Measurements from ENCODE around the gene PLEKHM2. TPM values are rescaled to one million over a fixed set of nuclear protein-coding genes. Genes with fewer than 3 reads are reported as not detected.

The PLEKHM2 gene
- 41.8 and 60.5 TPM in 2 replicates for total RNA-seq (2014; rRNA removed; shearing (Covaris generic); ENCODE audit: low replicate concordance)

GRCh38 chr1:15684042-15684461 lies at the start of gene PLEKHM2:
TSS of gene PLEKHM2 (plus strand) at chr1:15684320. CDS start at chr1:15684559, 239 bp downstream.
- peak within 1 kb of the TSS; percentile 98 for H3K9ac ChIP-seq (ENCODE audit: low read length)
- H3K4me3 ChIP-seq (ENCODE audit: low read length): peak within 1 kb of the TSS; percentile 98
- no peaks in the 10 kb centered on the region; the same call in 1 of the 2 replicates for H4K20me1 ChIP-seq (ENCODE audit: insufficient read depth, low read depth, low read length)
- H3K27me3 ChIP-seq (ENCODE audit: low read length): no peaks in the 10 kb centered on the region
- peak within 1 kb of the TSS; percentile 98 for H3K4me2 ChIP-seq (ENCODE audit: low read depth, low read length, poor library complexity, severe bottlenecking)
- peak; percentile 79 for DNase-seq
- H3K27ac ChIP-seq (ENCODE audit: low read length): peak within 1 kb of the TSS; percentile 78
- peak within 1 kb of the TSS; percentile 95; the same call in 1 of the 2 replicates for H2AFZ ChIP-seq (ENCODE audit: low read length)
- H3K4me1 ChIP-seq (ENCODE audit: low read length): peaks cover 35% of the 10 kb centered on the region
- H3K9me2 ChIP-seq (replicated peaks; ENCODE audit: insufficient read depth, low read length): no peaks in the 10 kb centered on the region
- peaks cover 51% of the 10 kb centered on the region for H3K79me2 ChIP-seq (ENCODE audit: low read length)
- H3K36me3 ChIP-seq (ENCODE audit: insufficient read depth, low read length): no peaks in the 10 kb centered on the region
- no peaks in the 10 kb centered on the region for H3K9me3 ChIP-seq (ENCODE audit: low read length)

GRCh38 chr1:15636436-15636835 lies 47.7 kb upstream of the PLEKHM2 start:
- peaks cover 55% of the 10 kb centered on the region for H3K36me3 ChIP-seq (ENCODE audit: insufficient read depth, low read length)
- H3K4me3 ChIP-seq (ENCODE audit: low read length): no peak overlapping the region
- H3K4me2 ChIP-seq (ENCODE audit: low read depth, low read length, poor library complexity, severe bottlenecking): no peak overlapping the region
- DNase-seq: no peak
- H3K79me2 ChIP-seq (ENCODE audit: low read length): peaks cover 34% of the 10 kb centered on the region
- 0 out of 2 replicates have a peak, but pooled peaks cover 4% of the 10 kb centered on the region for H4K20me1 ChIP-seq (ENCODE audit: insufficient read depth, low read depth, low read length)
- no peaks in the 10 kb centered on the region for H3K27me3 ChIP-seq (ENCODE audit: low read length)
- no peaks in the 10 kb centered on the region for H3K9me2 ChIP-seq (replicated peaks; ENCODE audit: insufficient read depth, low read length)
- no peak overlapping the region for H3K9ac ChIP-seq (ENCODE audit: low read length)
- H3K27ac ChIP-seq (ENCODE audit: low read length): no peak overlapping the region
- H3K4me1 ChIP-seq (ENCODE audit: low read length): no peaks in the 10 kb centered on the region
- H2AFZ ChIP-seq (ENCODE audit: low read length): no peak overlapping the region
- H3K9me3 ChIP-seq (ENCODE audit: low read length): no peaks in the 10 kb centered on the region

DNA sequence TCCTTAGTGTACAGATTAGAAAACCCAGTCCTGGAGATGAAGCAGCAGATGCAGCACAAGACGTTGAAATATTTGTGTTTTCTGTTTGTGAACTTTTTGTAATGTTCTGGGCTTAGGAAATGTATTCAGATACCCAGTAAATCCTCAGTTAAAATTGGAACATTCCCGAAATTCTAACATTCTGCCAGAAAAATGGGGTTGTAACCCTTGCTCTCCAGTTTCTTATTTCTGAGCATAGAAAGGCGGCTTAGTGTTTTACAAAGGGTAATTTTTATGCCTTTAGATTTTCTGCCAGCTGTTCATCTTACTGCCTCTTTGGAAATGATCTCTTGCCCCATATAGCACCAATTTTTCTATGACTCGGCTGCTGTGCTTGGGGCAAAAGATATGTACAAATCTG lies 46.3 kb upstream of the PLEKHM2 start:
- H2AFZ ChIP-seq (ENCODE audit: low read length): no peak overlapping the region
- H3K4me3 ChIP-seq (ENCODE audit: low read length): no peak overlapping the region
- no peaks in the 10 kb centered on the region for H3K9me2 ChIP-seq (replicated peaks; ENCODE audit: insufficient read depth, low read length)
- H3K9me3 ChIP-seq (ENCODE audit: low read length): no peaks in the 10 kb centered on the region
- DNase-seq: no peak
- H3K27ac ChIP-seq (ENCODE audit: low read length): no peak overlapping the region
- H4K20me1 ChIP-seq (ENCODE audit: insufficient read depth, low read depth, low read length): 0 out of 2 replicates have a peak, but pooled peaks cover 4% of the 10 kb centered on the region
- peaks cover 57% of the 10 kb centered on the region for H3K36me3 ChIP-seq (ENCODE audit: insufficient read depth, low read length)
- H3K4me1 ChIP-seq (ENCODE audit: low read length): no peaks in the 10 kb centered on the region
- H3K9ac ChIP-seq (ENCODE audit: low read length): no peak overlapping the region
- no peak overlapping the region for H3K4me2 ChIP-seq (ENCODE audit: low read depth, low read length, poor library complexity, severe bottlenecking)
- H3K27me3 ChIP-seq (ENCODE audit: low read length): no peaks in the 10 kb centered on the region
- H3K79me2 ChIP-seq (ENCODE audit: low read length): peaks cover 37% of the 10 kb centered on the region

GRCh38 chr1:15639262-15639661 lies 44.9 kb upstream of the PLEKHM2 start:
- H3K27ac ChIP-seq (ENCODE audit: low read length): no peak overlapping the region
- H3K27me3 ChIP-seq (ENCODE audit: low read length): no peaks in the 10 kb centered on the region
- H3K4me1 ChIP-seq (ENCODE audit: low read length): no peaks in the 10 kb centered on the region
- no peak overlapping the region for H3K4me2 ChIP-seq (ENCODE audit: low read depth, low read length, poor library complexity, severe bottlenecking)
- peaks cover 55% of the 10 kb centered on the region for H3K36me3 ChIP-seq (ENCODE audit: insufficient read depth, low read length)
- H3K9ac ChIP-seq (ENCODE audit: low read length): no peak overlapping the region
- H4K20me1 ChIP-seq (ENCODE audit: insufficient read depth, low read depth, low read length): 0 out of 2 replicates have a peak, but pooled peaks cover 4% of the 10 kb centered on the region
- no peaks in the 10 kb centered on the region for H3K9me3 ChIP-seq (ENCODE audit: low read length)
- H3K9me2 ChIP-seq (replicated peaks; ENCODE audit: insufficient read depth, low read length): no peaks in the 10 kb centered on the region
- H3K79me2 ChIP-seq (ENCODE audit: low read length): peaks cover 40% of the 10 kb centered on the region
- no peak overlapping the region for H3K4me3 ChIP-seq (ENCODE audit: low read length)
- H2AFZ ChIP-seq (ENCODE audit: low read length): no peak overlapping the region
- DNase-seq: no peak

DNA sequence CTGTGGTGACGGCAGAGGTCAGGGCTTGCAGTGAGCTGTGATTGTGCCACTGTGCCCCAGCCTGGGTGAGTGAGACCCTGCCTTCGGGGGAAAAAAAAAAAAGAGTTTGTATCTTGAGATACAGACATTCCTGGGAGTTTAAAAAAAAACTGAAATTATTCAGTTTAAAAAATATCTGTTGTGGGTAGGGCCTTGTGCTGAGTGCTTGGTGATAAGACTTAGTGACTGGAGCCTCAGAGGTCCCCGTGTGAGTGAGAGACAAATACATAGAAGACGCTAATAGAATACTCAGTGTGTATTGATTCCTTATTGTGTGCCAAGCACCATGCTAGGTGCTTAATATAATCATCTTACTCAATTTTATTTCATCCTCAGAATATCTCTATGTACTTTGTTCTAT lies 44.2 kb upstream of the PLEKHM2 start:
- no peaks in the 10 kb centered on the region for H3K27me3 ChIP-seq (ENCODE audit: low read length)
- no peaks in the 10 kb centered on the region for H3K9me2 ChIP-seq (replicated peaks; ENCODE audit: insufficient read depth, low read length)
- H3K4me1 ChIP-seq (ENCODE audit: low read length): no peaks in the 10 kb centered on the region
- no peak overlapping the region for H3K27ac ChIP-seq (ENCODE audit: low read length)
- no peak overlapping the region for H2AFZ ChIP-seq (ENCODE audit: low read length)
- peaks cover 40% of the 10 kb centered on the region for H3K79me2 ChIP-seq (ENCODE audit: low read length)
- DNase-seq: no peak
- H4K20me1 ChIP-seq (ENCODE audit: insufficient read depth, low read depth, low read length): 0 out of 2 replicates have a peak, but pooled peaks cover 4% of the 10 kb centered on the region
- no peak overlapping the region for H3K9ac ChIP-seq (ENCODE audit: low read length)
- no peak overlapping the region for H3K4me3 ChIP-seq (ENCODE audit: low read length)
- H3K4me2 ChIP-seq (ENCODE audit: low read depth, low read length, poor library complexity, severe bottlenecking): no peak overlapping the region
- no peaks in the 10 kb centered on the region for H3K9me3 ChIP-seq (ENCODE audit: low read length)
- H3K36me3 ChIP-seq (ENCODE audit: insufficient read depth, low read length): peaks cover 52% of the 10 kb centered on the region

- H3K27ac ChIP-seq (ENCODE audit: low read length): no peak overlapping the region
- H3K9ac ChIP-seq (ENCODE audit: low read length): no peak overlapping the region
- peaks cover 46% of the 10 kb centered on the region for H3K79me2 ChIP-seq (ENCODE audit: low read length)
- no peak for DNase-seq
- no peaks in the 10 kb centered on the region for H3K4me1 ChIP-seq (ENCODE audit: low read length)
- H4K20me1 ChIP-seq (ENCODE audit: insufficient read depth, low read depth, low read length): 0 out of 2 replicates have a peak, but pooled peaks cover 4% of the 10 kb centered on the region
- no peaks in the 10 kb centered on the region for H3K9me2 ChIP-seq (replicated peaks; ENCODE audit: insufficient read depth, low read length)
- H3K36me3 ChIP-seq (ENCODE audit: insufficient read depth, low read length): peaks cover 51% of the 10 kb centered on the region
- no peak overlapping the region for H3K4me2 ChIP-seq (ENCODE audit: low read depth, low read length, poor library complexity, severe bottlenecking)
- no peak overlapping the region for H2AFZ ChIP-seq (ENCODE audit: low read length)
- no peaks in the 10 kb centered on the region for H3K27me3 ChIP-seq (ENCODE audit: low read length)
- H3K4me3 ChIP-seq (ENCODE audit: low read length): no peak overlapping the region
- H3K9me3 ChIP-seq (ENCODE audit: low read length): no peaks in the 10 kb centered on the region
Observed at GRCh38 chr1:15640667-15641066, 43.5 kb upstream of the PLEKHM2 start.

GRCh38 chr1:15649937-15650336 lies 34.2 kb upstream of the PLEKHM2 start:
- Histone ChIP-seq H4K20me1 (ENCODE audit: insufficient read depth, low read depth, low read length) (no peaks in the 10 kb centered on the region), H3K4me2 (ENCODE audit: low read depth, low read length, poor library complexity, severe bottlenecking) (no peak overlapping the region), H3K27ac (ENCODE audit: low read length) (no peak overlapping the region), H3K9me2 (replicated peaks; ENCODE audit: insufficient read depth, low read length) (no peaks in the 10 kb centered on the region), H2AFZ (ENCODE audit: low read length) (no peak overlapping the region), H3K4me3 (ENCODE audit: low read length) (no peak overlapping the region), H3K79me2 (ENCODE audit: low read length) (peaks cover 23% of the 10 kb centered on the region), H3K27me3 (ENCODE audit: low read length) (no peaks in the 10 kb centered on the region), H3K9ac (ENCODE audit: low read length) (no peak overlapping the region), H3K4me1 (ENCODE audit: low read length) (no peaks in the 10 kb centered on the region), H3K36me3 (ENCODE audit: insufficient read depth, low read length) (peaks cover 46% of the 10 kb centered on the region), H3K9me3 (ENCODE audit: low read length) (no peaks in the 10 kb centered on the region)
- DNase-seq: no peak

GRCh38 chr1:15650433-15650832 lies 33.7 kb upstream of the PLEKHM2 start:
- no peak overlapping the region for H3K4me2 ChIP-seq (ENCODE audit: low read depth, low read length, poor library complexity, severe bottlenecking)
- H4K20me1 ChIP-seq (ENCODE audit: insufficient read depth, low read depth, low read length): no peaks in the 10 kb centered on the region
- no peak overlapping the region for H2AFZ ChIP-seq (ENCODE audit: low read length)
- no peaks in the 10 kb centered on the region for H3K27me3 ChIP-seq (ENCODE audit: low read length)
- H3K27ac ChIP-seq (ENCODE audit: low read length): no peak overlapping the region
- H3K4me1 ChIP-seq (ENCODE audit: low read length): no peaks in the 10 kb centered on the region
- H3K9me3 ChIP-seq (ENCODE audit: low read length): no peaks in the 10 kb centered on the region
- DNase-seq: no peak
- H3K36me3 ChIP-seq (ENCODE audit: insufficient read depth, low read length): peaks cover 47% of the 10 kb centered on the region
- H3K4me3 ChIP-seq (ENCODE audit: low read length): no peak overlapping the region
- no peak overlapping the region for H3K9ac ChIP-seq (ENCODE audit: low read length)
- peaks cover 21% of the 10 kb centered on the region for H3K79me2 ChIP-seq (ENCODE audit: low read length)
- H3K9me2 ChIP-seq (replicated peaks; ENCODE audit: insufficient read depth, low read length): no peaks in the 10 kb centered on the region

Data from Karpas-422 (cell line).